MG63 (cell line): ENCODE measurements around the gene CDS2. TPM values are rescaled to one million over a fixed set of nuclear protein-coding genes. Genes with fewer than 3 reads are reported as not detected.
A peak's percentile ranks its signal among the peaks of the same experiment; 100 is the strongest.

Source experiments
- DNase-seq: peaks from one replicate; pipeline ENCODE4 v3.0.0-alpha.2; 2020
- H3K27me3 ChIP-seq: fragments of 250-450 bp; sonication (Bioruptor Pico); 2 replicates; pipeline ENCODE4 v1.5.1; 2020; ENCODE audit warnings: mild to moderate bottlenecking, moderate library complexity
- H3K36me3 ChIP-seq: fragments of 250-450 bp; sonication (Bioruptor Pico); 2 replicates; pipeline ENCODE4 v1.5.1; 2020; ENCODE audit warnings: mild to moderate bottlenecking, moderate library complexity
- H3K4me3 ChIP-seq: fragments of 250-450 bp; sonication (Bioruptor Pico); 2 replicates; pipeline ENCODE4 v1.5.1; 2020; ENCODE audit warnings: mild to moderate bottlenecking, moderate library complexity
- H3K9me3 ChIP-seq: fragments of 250-450 bp; sonication (Bioruptor Pico); 2 replicates; pipeline ENCODE4 v1.5.1; 2020; ENCODE audit warnings: mild to moderate bottlenecking, moderate library complexity
- total RNA-seq: library from RNA; depleted of rRNA; stranded (reverse); fragments of >200 nt; shearing (Covaris generic); gene quantifications from 2 replicates; pipeline ENCODE4 v1.2.3, GENCODE V29; 2014; ENCODE audit warnings: low replicate concordance

CDS2 gene
- total RNA-seq, 1 experiment from 2014 or later, result 4.0 TPM

- peak overlapping the region; percentile 66 for H3K4me3 ChIP-seq
- DNase-seq, result no peak
- H3K27me3 ChIP-seq, result no peaks in the 10 kb centered on the region
- H3K36me3 ChIP-seq, result peaks cover 70% of the 10 kb centered on the region
- H3K9me3 ChIP-seq, result peaks cover 1% of the 10 kb centered on the region; the same call in 1 of the 2 replicates
Observed at GRCh38 chr20:5113615-5113986, 13.2 kb upstream of the CDS2 start.

- Histone ChIP-seq H3K27me3 (no peaks in the 10 kb centered on the region), H3K9me3 (peaks cover 1% of the 10 kb centered on the region; the same call in 1 of the 2 replicates), H3K4me3 (no peak overlapping the region), H3K36me3 (peaks cover 68% of the 10 kb centered on the region)
- no peak for DNase-seq
Observed at GRCh38 chr20:5114403-5114802, 12.4 kb upstream of the CDS2 start.

GRCh38 chr20:5116875-5117274 lies 9.9 kb upstream of the CDS2 start:
- H3K27me3 ChIP-seq, result no peaks in the 10 kb centered on the region
- H3K4me3 ChIP-seq, result no peak overlapping the region; the same call in 1 of the 2 replicates
- no peak for DNase-seq
- peaks cover 57% of the 10 kb centered on the region for H3K36me3 ChIP-seq
- peaks cover 1% of the 10 kb centered on the region; the same call in 1 of the 2 replicates for H3K9me3 ChIP-seq

GRCh38 chr20:5118220-5119142 lies 8.3 kb upstream of the CDS2 start:
- DNase-seq, result peak; percentile 6
- Histone ChIP-seq H3K36me3 (peaks cover 57% of the 10 kb centered on the region), H3K4me3 (peak overlapping the region; percentile 89), H3K27me3 (no peaks in the 10 kb centered on the region), H3K9me3 (peaks cover 1% of the 10 kb centered on the region; the same call in 1 of the 2 replicates)

DNA sequence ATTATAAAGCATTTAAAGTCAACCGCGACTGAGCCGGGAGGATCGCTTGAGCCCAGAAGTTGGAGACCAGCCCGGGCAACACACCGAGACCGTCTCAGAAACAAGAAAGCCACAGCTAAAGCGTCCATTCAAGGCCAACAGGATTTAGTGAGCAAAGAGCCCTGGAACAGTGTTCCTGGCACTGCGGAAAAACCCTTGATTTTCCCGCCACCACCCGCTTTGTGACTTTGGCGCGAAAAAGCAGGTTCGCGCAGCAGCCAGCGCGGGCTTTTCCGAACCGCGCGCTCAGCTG lies 7.7 kb upstream of the CDS2 start:
- peaks cover 51% of the 10 kb centered on the region for H3K36me3 ChIP-seq
- DNase-seq, result no peak

DNA sequence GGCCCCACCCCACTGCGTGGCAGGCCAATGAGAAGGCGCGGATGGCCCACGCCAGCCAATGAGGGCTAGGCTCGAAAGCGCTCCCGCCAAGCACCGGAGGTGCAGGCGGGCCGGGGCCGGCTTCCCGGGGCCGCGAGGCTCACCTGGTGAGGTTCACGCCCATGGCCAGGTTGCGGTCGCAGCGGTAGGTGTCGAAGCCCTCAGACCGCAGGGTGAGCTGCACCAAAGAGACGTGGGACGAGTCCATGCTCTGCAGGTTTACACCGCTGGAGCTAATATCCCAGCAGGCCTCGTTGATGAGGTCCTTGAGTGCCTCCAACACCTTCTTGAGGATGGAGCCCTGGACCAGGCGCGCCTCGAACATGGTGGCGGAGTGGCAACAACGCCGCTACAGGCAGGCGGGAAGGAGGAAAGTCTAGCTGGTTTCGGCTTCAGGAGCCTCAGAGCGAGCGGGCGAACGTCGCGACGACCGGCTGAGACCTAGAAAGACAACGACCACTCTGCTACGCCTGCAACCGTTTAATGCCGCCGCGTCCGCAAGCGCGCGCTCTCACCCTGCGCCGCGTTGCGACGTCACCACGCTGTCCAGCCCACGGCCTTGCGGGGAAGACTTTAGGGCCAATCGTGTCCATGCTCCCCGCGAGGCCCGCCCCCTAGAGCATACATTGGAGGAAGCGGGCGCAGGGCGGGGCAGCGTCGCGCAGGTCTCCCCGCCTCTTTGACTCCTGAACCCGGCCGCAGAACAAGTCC lies 7.2 kb upstream of the CDS2 start, which contains the start of gene PCNA:
TSS of gene PCNA (minus strand) at position 524 of the 750 bp plus-strand sequence. CDS start at position 364, 160 bp downstream.
- Histone ChIP-seq H3K27me3 (no peaks in the 10 kb centered on the region), H3K9me3 (peaks cover 1% of the 10 kb centered on the region; the same call in 1 of the 2 replicates), H3K36me3 (peaks cover 46% of the 10 kb centered on the region), H3K4me3 (peak within 1 kb of the TSS; percentile 89)
- DNase-seq, result peak; percentile 98

More for the DNA sequence above, 7.7 kb upstream of the CDS2 start:
- no peaks in the 10 kb centered on the region for H3K27me3 ChIP-seq
- H3K9me3 ChIP-seq, result peaks cover 1% of the 10 kb centered on the region; the same call in 1 of the 2 replicates
- peak overlapping the region; percentile 89 for H3K4me3 ChIP-seq

DNA sequence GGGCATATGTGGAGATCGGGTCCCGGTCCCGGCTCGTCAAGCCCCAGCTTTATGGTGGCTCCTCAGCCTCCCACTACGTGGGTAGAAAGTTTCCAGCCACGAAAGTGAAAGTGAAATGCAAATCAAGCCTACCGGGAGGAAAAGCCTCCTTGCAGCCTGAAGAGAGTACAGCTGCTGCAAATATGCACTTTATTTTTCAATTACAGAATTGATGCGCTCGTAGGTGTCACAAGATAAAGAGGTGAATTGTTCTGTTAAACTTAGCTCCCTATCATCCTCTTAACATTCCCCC lies 6.7 kb upstream of the CDS2 start:
- peaks cover 41% of the 10 kb centered on the region for H3K36me3 ChIP-seq
- H3K9me3 ChIP-seq, result peaks cover 1% of the 10 kb centered on the region; the same call in 1 of the 2 replicates
- peak overlapping the region; percentile 89 for H3K4me3 ChIP-seq
- no peak for DNase-seq
- H3K27me3 ChIP-seq, result no peaks in the 10 kb centered on the region

DNA sequence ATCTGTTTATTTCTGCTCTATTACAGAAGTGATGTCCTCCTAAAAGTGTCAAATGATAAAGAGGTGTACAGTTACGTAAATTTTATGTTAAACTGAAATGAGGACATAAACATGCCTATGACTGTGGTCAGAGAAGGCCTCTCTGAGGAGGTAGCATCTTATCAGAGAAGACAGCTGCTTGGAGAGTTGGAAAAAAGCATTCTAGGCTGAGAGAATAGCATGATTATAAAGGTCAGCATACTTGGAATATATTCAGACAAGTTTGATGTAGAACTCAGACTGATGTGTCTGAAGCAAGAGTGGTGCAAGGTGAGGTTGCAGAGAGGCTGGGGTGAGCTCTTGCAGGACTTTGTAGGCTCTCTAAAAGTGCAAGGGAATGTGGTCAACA lies 3.9 kb upstream of the CDS2 start:
- H3K9me3 ChIP-seq, result peaks cover 1% of the 10 kb centered on the region; the same call in 1 of the 2 replicates
- no peak for DNase-seq
- H3K36me3 ChIP-seq, result peaks cover 15% of the 10 kb centered on the region
- H3K4me3 ChIP-seq, result no peak overlapping the region
- H3K27me3 ChIP-seq, result no peaks in the 10 kb centered on the region

GRCh38 chr20:5127204-5127858 lies 523 bp downstream of the CDS2 start:
- no peaks in the 10 kb centered on the region for H3K27me3 ChIP-seq
- peak overlapping the region; percentile 76 for H3K4me3 ChIP-seq
- peak; percentile 32 for DNase-seq
- no peaks in the 10 kb centered on the region for H3K9me3 ChIP-seq
- no peaks in the 10 kb centered on the region for H3K36me3 ChIP-seq

DNA sequence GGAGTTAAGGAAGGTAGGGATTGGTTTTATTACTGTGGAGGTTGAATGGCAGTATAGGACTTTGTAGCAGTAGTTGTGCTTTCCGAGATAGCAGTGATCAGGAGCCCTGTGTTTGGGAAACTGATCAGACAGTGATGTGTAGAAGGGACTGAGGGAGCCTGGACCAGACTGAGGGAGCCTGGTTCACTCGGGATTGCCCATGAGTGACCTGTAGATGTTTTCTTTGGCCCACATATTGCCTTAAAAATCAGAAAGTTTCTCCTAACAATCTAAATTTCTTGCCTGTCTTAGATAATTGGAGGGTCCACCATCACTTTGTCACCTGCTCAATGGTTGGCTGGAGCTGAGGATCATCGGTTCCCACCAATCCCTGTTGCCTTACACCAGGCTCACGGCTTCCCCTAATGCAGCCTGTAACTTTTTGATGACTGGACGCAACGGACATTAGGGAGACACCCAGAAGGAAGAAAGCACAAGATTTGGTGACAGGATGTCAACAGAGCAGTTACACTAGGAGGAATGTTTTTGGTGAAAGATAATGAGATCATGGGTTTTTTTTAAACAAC lies 1.1 kb downstream of the CDS2 start:
- peak overlapping the region; percentile 76 for H3K4me3 ChIP-seq
- H3K27me3 ChIP-seq, result no peaks in the 10 kb centered on the region
- H3K9me3 ChIP-seq, result no peaks in the 10 kb centered on the region
- no peaks in the 10 kb centered on the region for H3K36me3 ChIP-seq
- DNase-seq, result no peak

DNA sequence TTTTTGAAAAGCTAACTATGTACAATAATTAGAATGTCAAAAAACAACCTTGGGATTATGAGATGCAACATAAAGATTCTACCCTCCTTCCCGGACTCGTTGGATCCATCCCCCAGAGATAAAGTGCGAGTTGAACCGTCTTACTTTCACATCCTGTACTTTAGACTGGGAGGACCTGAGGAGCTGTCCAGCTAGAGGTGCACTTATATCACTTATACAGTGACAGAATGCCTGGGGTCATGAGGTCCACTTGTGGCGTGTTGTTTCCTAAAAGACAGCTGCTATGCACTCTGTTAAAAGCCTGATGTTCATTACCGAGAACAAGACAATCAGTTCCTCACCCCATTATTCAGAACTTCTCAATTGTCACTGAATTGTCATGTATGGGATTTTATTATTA lies 2.1 kb downstream of the CDS2 start:
- Histone ChIP-seq H3K9me3 (no peaks in the 10 kb centered on the region), H3K4me3 (no peak overlapping the region), H3K36me3 (no peaks in the 10 kb centered on the region; the same call in 1 of the 2 replicates), H3K27me3 (no peaks in the 10 kb centered on the region)
- no peak for DNase-seq

DNA sequence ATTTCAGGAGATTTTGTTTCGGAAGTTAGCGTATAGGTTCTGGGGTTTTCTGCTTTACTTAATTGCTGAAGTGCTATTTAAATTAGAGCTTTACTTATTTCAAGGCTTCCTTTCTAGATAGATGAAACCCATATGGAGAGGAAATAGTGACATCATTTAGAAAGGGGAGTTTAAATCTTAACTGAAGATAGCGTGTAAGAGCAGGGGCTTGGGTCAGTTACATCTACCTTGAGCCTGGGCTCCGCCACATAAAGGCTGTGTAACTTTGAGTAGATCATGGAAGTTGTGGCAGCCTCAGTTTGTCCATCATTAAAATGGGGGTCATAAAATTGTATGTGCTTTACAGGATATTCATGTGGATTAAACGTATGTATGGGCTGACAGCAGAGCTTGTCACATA lies 4.7 kb downstream of the CDS2 start:
- Histone ChIP-seq H3K4me3 (no peak overlapping the region), H3K9me3 (no peaks in the 10 kb centered on the region), H3K27me3 (no peaks in the 10 kb centered on the region), H3K36me3 (no peaks in the 10 kb centered on the region; the same call in 1 of the 2 replicates)
- DNase-seq, result no peak

DNA sequence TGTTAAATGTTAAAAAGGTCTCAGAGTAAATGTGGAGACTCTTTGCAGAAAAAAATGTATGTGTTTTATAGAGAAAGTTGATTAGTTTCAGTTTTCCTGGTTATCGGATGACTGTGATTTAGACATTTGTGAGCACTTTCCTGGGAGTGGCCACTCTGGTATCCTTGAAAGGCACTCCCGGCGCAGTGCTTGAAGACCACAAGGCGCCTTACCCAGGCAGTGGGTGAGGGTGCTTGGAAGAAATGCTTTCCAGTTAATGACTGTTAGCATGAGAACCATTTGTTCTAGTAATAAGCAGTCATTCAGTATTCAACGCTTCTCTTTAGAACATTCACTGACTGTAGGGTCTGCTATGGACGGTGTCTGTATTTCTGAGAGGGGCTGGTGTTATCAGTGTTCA lies 7.2 kb downstream of the CDS2 start:
- DNase-seq, result no peak
- Histone ChIP-seq H3K9me3 (no peaks in the 10 kb centered on the region), H3K36me3 (no peaks in the 10 kb centered on the region; the same call in 1 of the 2 replicates), H3K4me3 (no peak overlapping the region), H3K27me3 (no peaks in the 10 kb centered on the region)

GRCh38 chr20:5135363-5136012 lies 8.7 kb downstream of the CDS2 start:
- Histone ChIP-seq H3K27me3 (no peaks in the 10 kb centered on the region), H3K4me3 (no peak overlapping the region), H3K9me3 (no peaks in the 10 kb centered on the region), H3K36me3 (no peaks in the 10 kb centered on the region; the same call in 1 of the 2 replicates)
- peak; percentile 48 for DNase-seq

- Histone ChIP-seq H3K27me3 (no peaks in the 10 kb centered on the region), H3K4me3 (no peak overlapping the region), H3K9me3 (no peaks in the 10 kb centered on the region), H3K36me3 (no peaks in the 10 kb centered on the region; the same call in 1 of the 2 replicates)
- no peak for DNase-seq
Observed at GRCh38 chr20:5136096-5136495, 9.3 kb downstream of the CDS2 start.

DNA sequence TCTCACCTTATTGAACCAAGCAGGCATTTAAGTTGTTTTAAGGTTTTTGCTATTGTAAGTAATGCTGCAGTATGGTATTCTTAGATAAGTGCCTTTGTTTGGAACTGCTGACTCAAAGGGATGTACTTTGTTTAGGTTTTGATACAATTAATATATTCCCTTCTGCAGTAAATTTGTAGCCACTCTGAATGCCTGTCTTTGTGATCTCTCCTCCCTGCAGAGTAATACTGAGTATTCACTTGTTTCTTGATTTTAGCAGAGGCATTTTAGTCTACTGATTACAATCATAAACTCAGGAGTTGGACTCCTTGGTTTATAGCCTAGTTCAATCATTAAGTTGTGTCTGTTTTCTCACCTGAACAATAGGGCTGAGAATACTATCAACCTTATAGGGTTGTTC lies 13.4 kb downstream of the CDS2 start:
- no peak for DNase-seq
- Histone ChIP-seq H3K9me3 (no peaks in the 10 kb centered on the region), H3K4me3 (no peak overlapping the region)

More for the DNA sequence above, 13.4 kb downstream of the CDS2 start:
- no peaks in the 10 kb centered on the region; the same call in 1 of the 2 replicates for H3K36me3 ChIP-seq
- no peaks in the 10 kb centered on the region for H3K27me3 ChIP-seq
